Measurements from ENCODE around the gene CYP26C1.

Gene CYP26C1

GRCh38 chr10:93074597-93075368 lies 14.2 kb downstream of the CYP26C1 start:
- no peak for DNase-seq (ENCODE audit: low read depth in 1 of 2, low spot score in 1 of 2)
- TF ChIP-seq POLR2AphosphoS5 (IDR thresholded peaks at IDR 0.05; ENCODE audit: low read depth) (no peak), SPI1 (IDR thresholded peaks at IDR 0.05; ENCODE audit: borderline replicate concordance, low read depth) (no peak), GABPA (IDR thresholded peaks at IDR 0.05; ENCODE audit: low read depth) (no peak), CTCF (IDR thresholded peaks at IDR 0.05; ENCODE audit: insufficient read depth, low read length) (no peak)
- TF ChIP-seq, protein P1, sequence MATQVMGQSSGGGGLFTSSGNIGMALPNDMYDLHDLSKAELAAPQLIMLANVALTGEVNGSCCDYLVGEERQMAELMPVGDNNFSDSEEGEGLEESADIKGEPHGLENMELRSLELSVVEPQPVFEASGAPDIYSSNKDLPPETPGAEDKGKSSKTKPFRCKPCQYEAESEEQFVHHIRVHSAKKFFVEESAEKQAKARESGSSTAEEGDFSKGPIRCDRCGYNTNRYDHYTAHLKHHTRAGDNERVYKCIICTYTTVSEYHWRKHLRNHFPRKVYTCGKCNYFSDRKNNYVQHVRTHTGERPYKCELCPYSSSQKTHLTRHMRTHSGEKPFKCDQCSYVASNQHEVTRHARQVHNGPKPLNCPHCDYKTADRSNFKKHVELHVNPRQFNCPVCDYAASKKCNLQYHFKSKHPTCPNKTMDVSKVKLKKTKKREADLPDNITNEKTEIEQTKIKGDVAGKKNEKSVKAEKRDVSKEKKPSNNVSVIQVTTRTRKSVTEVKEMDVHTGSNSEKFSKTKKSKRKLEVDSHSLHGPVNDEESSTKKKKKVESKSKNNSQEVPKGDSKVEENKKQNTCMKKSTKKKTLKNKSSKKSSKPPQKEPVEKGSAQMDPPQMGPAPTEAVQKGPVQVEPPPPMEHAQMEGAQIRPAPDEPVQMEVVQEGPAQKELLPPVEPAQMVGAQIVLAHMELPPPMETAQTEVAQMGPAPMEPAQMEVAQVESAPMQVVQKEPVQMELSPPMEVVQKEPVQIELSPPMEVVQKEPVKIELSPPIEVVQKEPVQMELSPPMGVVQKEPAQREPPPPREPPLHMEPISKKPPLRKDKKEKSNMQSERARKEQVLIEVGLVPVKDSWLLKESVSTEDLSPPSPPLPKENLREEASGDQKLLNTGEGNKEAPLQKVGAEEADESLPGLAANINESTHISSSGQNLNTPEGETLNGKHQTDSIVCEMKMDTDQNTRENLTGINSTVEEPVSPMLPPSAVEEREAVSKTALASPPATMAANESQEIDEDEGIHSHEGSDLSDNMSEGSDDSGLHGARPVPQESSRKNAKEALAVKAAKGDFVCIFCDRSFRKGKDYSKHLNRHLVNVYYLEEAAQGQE (IDR thresholded peaks at IDR 0.05; ENCODE audit: insufficient replicate concordance, low read depth), result no peak
- H3K27me3 ChIP-seq (ENCODE audit: insufficient read depth, poor library complexity, severe bottlenecking), result peaks cover 78% of the 10 kb centered on the region
- no peak overlapping the region for H3K27ac ChIP-seq (replicated peaks)
- H3K4me3 ChIP-seq (replicated peaks; ENCODE audit: insufficient read depth, low read length), result no peak overlapping the region

- H3K27me3 ChIP-seq (ENCODE audit: insufficient read depth, poor library complexity, severe bottlenecking), result peaks cover 69% of the 10 kb centered on the region
- no peak for DNase-seq (ENCODE audit: low read depth in 1 of 2, low spot score in 1 of 2)
These were observed 15.0 kb downstream of the CYP26C1 start for GRCh38 chr10:93075369-93076221.

More at GRCh38 chr10:93075369-93076221, 15.0 kb downstream of the CYP26C1 start:
- TF ChIP-seq SPI1 (IDR thresholded peaks at IDR 0.05; ENCODE audit: borderline replicate concordance, low read depth), result no peak
- TF ChIP-seq GABPA (IDR thresholded peaks at IDR 0.05; ENCODE audit: low read depth), result no peak
- TF ChIP-seq, protein P1 (IDR thresholded peaks at IDR 0.05; ENCODE audit: insufficient replicate concordance, low read depth), result no peak
- TF ChIP-seq POLR2AphosphoS5 (IDR thresholded peaks at IDR 0.05; ENCODE audit: low read depth), result no peak
- no peak for TF ChIP-seq CTCF (IDR thresholded peaks at IDR 0.05; ENCODE audit: insufficient read depth, low read length)
- no peak overlapping the region for H3K27ac ChIP-seq (replicated peaks)
- H3K4me3 ChIP-seq (replicated peaks; ENCODE audit: insufficient read depth, low read length), result no peak overlapping the region
